Lower leg skin (tissue), 4 donors: ENCODE measurements around the gene TBC1D25. TPM values are rescaled to one million over a fixed set of nuclear protein-coding genes. Genes with fewer than 3 reads are reported as not detected.
"Not testable (repeated sequence)": the region's sequence is repeated elsewhere in the genome, so short reads cannot be mapped to it uniquely, and the experiment has no call there.

Experiments used
- DNase-seq, 2 donors: peaks; one replicate each; pipeline ENCODE4 v3.0.0-alpha.2; 2019; ENCODE audit warnings: low spot score in 2 of 2
- H3K4me3 ChIP-seq: fragments of 200-600 bp; sonication (generic); 2 replicates; pipeline ENCODE4 v1.5.1; 2017; ENCODE audit warnings: mild to moderate bottlenecking, low read depth; ENCODE audit not compliant: poor library complexity, severe bottlenecking
- CTCF ChIP-seq, 3 donors: fragments of 450-650 bp; IDR thresholded peaks; one replicate each; pipeline ENCODE4 v1.5.1; 2016; ENCODE audit warnings: antibody characterized with exemption in 3 of 3, mild to moderate bottlenecking in 3 of 3, moderate library complexity in 2 of 3
- POLR2A ChIP-seq, 2 donors: fragments of 450-650 bp; IDR thresholded peaks; one replicate each; pipeline ENCODE4 v1.6.1; 2016 to 2017; ENCODE audit warnings: antibody characterized with exemption in 2 of 2, mild to moderate bottlenecking in 1 of 2, moderate library complexity in 1 of 2
- whole genome bisulfite sequencing, 2 donors: methylation state at CpG; one replicate each; pipeline ENCODE4 v1.1.5; 2018; 5-methylcytosine and 5-hydroxymethylcytosine counted together
- intact Hi-C: fragments of 100-400 bp; cut with DNase I; formaldehyde crosslinking; loops from one replicate; pipeline ENCODE4 v1.15.0; 2023; ENCODE audit warnings: low total_unique reads
- total RNA-seq, 4 donors: library from RNA; depleted of rRNA; stranded (reverse); fragments of >200 nt; gene quantifications; one replicate each; pipeline ENCODE4 v1.1.0, GENCODE V29; 2016

The TBC1D25 gene
- total RNA-seq, 4 donors from 2014 or later: 11.6 to 43.8 (median 16.2) TPM

- no peak for DNase-seq
- intact Hi-C loops: no loop called here
- TF ChIP-seq POLR2A (IDR thresholded peaks at IDR 0.05): no peak
- 69 to 83% methylated on average over 3 of the region's 3 CpGs for WGBS, 2 donors
- no peak overlapping the region for H3K4me3 ChIP-seq
Measured at GRCh38 chrX:48533165-48533564, 6.3 kb upstream of the TBC1D25 start.

- no peak overlapping the region for H3K4me3 ChIP-seq
- no peak for DNase-seq
- no peak for TF ChIP-seq CTCF (IDR thresholded peaks at IDR 0.05)
- no peak for TF ChIP-seq POLR2A (IDR thresholded peaks at IDR 0.05)
- intact Hi-C loops: no loop called here
- 83 to 85% methylated on average over 21 to 23 of the region's 23 CpGs for WGBS, 2 donors
Measured at GRCh38 chrX:48538641-48539344, 721 bp upstream of the TBC1D25 start.

GRCh38 chrX:48540028-48540375, 488 bp downstream of the TBC1D25 start:
- intact Hi-C loops: no loop called here
- H3K4me3 ChIP-seq: peak overlapping the region; percentile 43
- TF ChIP-seq CTCF (IDR thresholded peaks at IDR 0.05): no peak
- no peak for TF ChIP-seq POLR2A (IDR thresholded peaks at IDR 0.05)
- WGBS, 2 donors: 5 to 55% methylated on average over 12 of the region's 12 CpGs
- peak in 1 of 2 donors; percentile 87 for DNase-seq

GRCh38 chrX:48540480-48540879, 966 bp downstream of the TBC1D25 start:
- no peak overlapping the region for H3K4me3 ChIP-seq
- no peak for TF ChIP-seq POLR2A (IDR thresholded peaks at IDR 0.05)
- no peak for TF ChIP-seq CTCF (IDR thresholded peaks at IDR 0.05)
- no peak for DNase-seq
- intact Hi-C loops: no loop called here
- WGBS, 2 donors: 70 to 79% methylated on average over 7 of the region's 7 CpGs

- no peak for TF ChIP-seq POLR2A (IDR thresholded peaks at IDR 0.05)
- TF ChIP-seq CTCF (IDR thresholded peaks at IDR 0.05): no peak
- no peak overlapping the region for H3K4me3 ChIP-seq
- intact Hi-C loops: no loop called here
- WGBS, 2 donors: 80 to 82% methylated on average over 10 of the region's 10 CpGs
- no peak for DNase-seq
Measured at GRCh38 chrX:48541140-48541814, 1.8 kb downstream of the TBC1D25 start.

GRCh38 chrX:48548871-48549270, 9.4 kb downstream of the TBC1D25 start:
- TF ChIP-seq POLR2A (IDR thresholded peaks at IDR 0.05) (no peak), CTCF (IDR thresholded peaks at IDR 0.05) (no peak)
- intact Hi-C loops: no loop called here
- no peak for DNase-seq
- 89 to 100% methylated on average over 3 of the region's 3 CpGs for WGBS, 2 donors
- no peak overlapping the region for H3K4me3 ChIP-seq

- WGBS, 2 donors: 88 to 93% methylated on average over 9 of the region's 9 CpGs
- DNase-seq, H3K4me3 ChIP-seq, intact Hi-C loops: not testable (repeated sequence)
Measured at GRCh38 chrX:48555731-48556325, 16.3 kb downstream of the TBC1D25 start.
